Measurements from ENCODE around the gene PAGR1. TPM values are rescaled to one million over a fixed set of nuclear protein-coding genes. Genes with fewer than 3 reads are reported as not detected.

Gene PAGR1
- total and polyA plus RNA-seq, 9 of the 15 experiments (the other 6 are each of a cell fraction or from before 2014, with no cell fraction given), result 1.4 to 58.2 (median 16.8) TPM

DNA sequence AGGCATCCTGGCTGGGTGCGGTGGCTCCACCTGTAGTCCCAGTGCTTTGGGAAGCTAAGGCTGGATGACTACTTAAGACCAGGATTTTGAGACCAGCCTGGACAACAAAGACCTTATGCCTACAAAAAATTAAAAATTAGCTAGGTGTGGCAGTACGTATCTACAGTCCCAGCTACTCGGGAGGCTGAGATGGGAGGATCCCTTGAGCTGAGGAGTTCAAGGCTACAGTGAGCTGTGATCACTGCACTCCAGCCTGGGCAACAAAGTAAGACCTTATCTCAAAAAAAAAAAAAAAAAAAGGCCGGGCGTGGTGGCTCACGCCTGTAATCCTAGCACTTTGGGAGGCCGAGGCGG lies 10.4 kb downstream of the PAGR1 start:
- ChIA-PET CTCF (ENCODE audit: low intra/inter-chr PET ratio) (no interaction called here), POLR2A (interaction anchor here (0.8 to 1.4 kb wide), 5 partner anchors 10 to 24 kb away, joined by 3 to 7 read pairs (median 4); partner anchors contain the start of gene PAGR1)
- DNase-seq (ENCODE audit: extremely low read depth in 1 of 4, low spot score in 3 of 4), result no peak
- H3K9me1 ChIP-seq (ENCODE audit: control insufficient read depth, insufficient read depth, low read length), result peaks cover 3% of the 10 kb centered on the region
- no TSS peak for BruUV-seq (replicated peaks)
- no peak overlapping the region for H3K27ac ChIP-seq (ENCODE audit: extremely low read depth, low read depth, low read length)
- no peak overlapping the region for H3K4me2 ChIP-seq (ENCODE audit: insufficient read depth, low read length)
- H4K20me1 ChIP-seq (replicated peaks; ENCODE audit: control insufficient read depth, insufficient read depth, low read length), result no peaks in the 10 kb centered on the region
- no peak overlapping the region for H3K9ac ChIP-seq (ENCODE audit: insufficient read depth in 1 of 2, low read depth in 2 of 2, low read length in 2 of 2)
- no peaks in the 10 kb centered on the region for H3K9me3 ChIP-seq (replicated peaks; ENCODE audit: control insufficient read depth, insufficient read depth, low read depth, low read length)
- 80% methylated on average over 3 of the region's 8 CpGs for WGBS (ENCODE audit: insufficient coverage, low coverage, missing lambda C conversion rate)
- no peak for TF ChIP-seq EWSR1 (IDR thresholded peaks at IDR 0.05; ENCODE audit: borderline replicate concordance, low read depth, partially characterized antibody)
- TF ChIP-seq, protein P1, sequence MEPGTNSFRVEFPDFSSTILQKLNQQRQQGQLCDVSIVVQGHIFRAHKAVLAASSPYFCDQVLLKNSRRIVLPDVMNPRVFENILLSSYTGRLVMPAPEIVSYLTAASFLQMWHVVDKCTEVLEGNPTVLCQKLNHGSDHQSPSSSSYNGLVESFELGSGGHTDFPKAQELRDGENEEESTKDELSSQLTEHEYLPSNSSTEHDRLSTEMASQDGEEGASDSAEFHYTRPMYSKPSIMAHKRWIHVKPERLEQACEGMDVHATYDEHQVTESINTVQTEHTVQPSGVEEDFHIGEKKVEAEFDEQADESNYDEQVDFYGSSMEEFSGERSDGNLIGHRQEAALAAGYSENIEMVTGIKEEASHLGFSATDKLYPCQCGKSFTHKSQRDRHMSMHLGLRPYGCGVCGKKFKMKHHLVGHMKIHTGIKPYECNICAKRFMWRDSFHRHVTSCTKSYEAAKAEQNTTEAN (CRISPR knock-in tag; IDR thresholded peaks at IDR 0.05), result no peak
- no peak for TF ChIP-seq TEAD4 (IDR thresholded peaks at IDR 0.05; ENCODE audit: low read length)
- TF ChIP-seq TEAD4 (CRISPR knock-in tag; IDR thresholded peaks at IDR 0.05; ENCODE audit: borderline replicate concordance), result no peak
- no peak for TF ChIP-seq USF1 (CRISPR knock-in tag; IDR thresholded peaks at IDR 0.05)
- no peak for TF ChIP-seq FOXP4 (CRISPR knock-in tag; IDR thresholded peaks at IDR 0.05; ENCODE audit: borderline replicate concordance)
- no peak for TF ChIP-seq GATAD2A (IDR thresholded peaks at IDR 0.05)
- no peak for TF ChIP-seq YBX1 (IDR thresholded peaks at IDR 0.05)
- no peak for TF ChIP-seq ELF4 (CRISPR knock-in tag; IDR thresholded peaks at IDR 0.05)
- TF ChIP-seq ZNF445 (CRISPR knock-in tag; IDR thresholded peaks at IDR 0.05; ENCODE audit: low read depth), result no peak
- no peak for TF ChIP-seq SIN3B (IDR thresholded peaks at IDR 0.05; ENCODE audit: low read depth)
- no peak for TF ChIP-seq EZH2 (IDR thresholded peaks at IDR 0.05; ENCODE audit: borderline replicate concordance, low read depth, low read length)
- TF ChIP-seq TARDBP (IDR thresholded peaks at IDR 0.05), result no peak
- TF ChIP-seq, protein P2, sequence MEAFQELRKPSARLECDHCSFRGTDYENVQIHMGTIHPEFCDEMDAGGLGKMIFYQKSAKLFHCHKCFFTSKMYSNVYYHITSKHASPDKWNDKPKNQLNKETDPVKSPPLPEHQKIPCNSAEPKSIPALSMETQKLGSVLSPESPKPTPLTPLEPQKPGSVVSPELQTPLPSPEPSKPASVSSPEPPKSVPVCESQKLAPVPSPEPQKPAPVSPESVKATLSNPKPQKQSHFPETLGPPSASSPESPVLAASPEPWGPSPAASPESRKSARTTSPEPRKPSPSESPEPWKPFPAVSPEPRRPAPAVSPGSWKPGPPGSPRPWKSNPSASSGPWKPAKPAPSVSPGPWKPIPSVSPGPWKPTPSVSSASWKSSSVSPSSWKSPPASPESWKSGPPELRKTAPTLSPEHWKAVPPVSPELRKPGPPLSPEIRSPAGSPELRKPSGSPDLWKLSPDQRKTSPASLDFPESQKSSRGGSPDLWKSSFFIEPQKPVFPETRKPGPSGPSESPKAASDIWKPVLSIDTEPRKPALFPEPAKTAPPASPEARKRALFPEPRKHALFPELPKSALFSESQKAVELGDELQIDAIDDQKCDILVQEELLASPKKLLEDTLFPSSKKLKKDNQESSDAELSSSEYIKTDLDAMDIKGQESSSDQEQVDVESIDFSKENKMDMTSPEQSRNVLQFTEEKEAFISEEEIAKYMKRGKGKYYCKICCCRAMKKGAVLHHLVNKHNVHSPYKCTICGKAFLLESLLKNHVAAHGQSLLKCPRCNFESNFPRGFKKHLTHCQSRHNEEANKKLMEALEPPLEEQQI (IDR thresholded peaks at IDR 0.05), result no peak
- no peaks in the 10 kb centered on the region for H3K36me3 ChIP-seq (ENCODE audit: control insufficient read depth, insufficient read depth, low read length)
- H2AFZ ChIP-seq (ENCODE audit: low read depth, low read length), result no peak overlapping the region
- peaks cover 2 to 13% of the 10 kb centered on the region in 2 experiments; a peak in 3 of 5 replicates for H3K27me3 ChIP-seq (ENCODE audit: control insufficient read depth in 2 of 2, insufficient read depth in 2 of 2, low read length in 2 of 2)
- intact Hi-C loops (cut with micrococcal nuclease) (no loop called here), in situ Hi-C loops (cut with MboI) (no loop called here)
- no peaks in the 10 kb centered on the region for H3K79me2 ChIP-seq (ENCODE audit: control insufficient read depth, insufficient read depth, low read length)
- H3K4me1 ChIP-seq (replicated peaks in 1 of 2; ENCODE audit: control insufficient read depth in 2 of 2, insufficient read depth in 2 of 2, low read length in 2 of 2), result peaks cover 12 to 20% of the 10 kb centered on the region in 2 experiments
- no peak for ATAC-seq
- no peak for FAIRE-seq
- no peak overlapping the region for H3K4me3 ChIP-seq

All from K562 (cell line).